GM21576 (cell line): ENCODE measurements around the gene LINGO1.

Source experiments
- ATAC-seq: cut with Tn5 transposase; IDR thresholded peaks from one replicate; pipeline ENCODE4 v1.9.1; 2021; ENCODE audit warnings: mild to moderate bottlenecking, moderate library complexity; ENCODE audit not compliant: unreplicated experiment

LINGO1 gene

DNA sequence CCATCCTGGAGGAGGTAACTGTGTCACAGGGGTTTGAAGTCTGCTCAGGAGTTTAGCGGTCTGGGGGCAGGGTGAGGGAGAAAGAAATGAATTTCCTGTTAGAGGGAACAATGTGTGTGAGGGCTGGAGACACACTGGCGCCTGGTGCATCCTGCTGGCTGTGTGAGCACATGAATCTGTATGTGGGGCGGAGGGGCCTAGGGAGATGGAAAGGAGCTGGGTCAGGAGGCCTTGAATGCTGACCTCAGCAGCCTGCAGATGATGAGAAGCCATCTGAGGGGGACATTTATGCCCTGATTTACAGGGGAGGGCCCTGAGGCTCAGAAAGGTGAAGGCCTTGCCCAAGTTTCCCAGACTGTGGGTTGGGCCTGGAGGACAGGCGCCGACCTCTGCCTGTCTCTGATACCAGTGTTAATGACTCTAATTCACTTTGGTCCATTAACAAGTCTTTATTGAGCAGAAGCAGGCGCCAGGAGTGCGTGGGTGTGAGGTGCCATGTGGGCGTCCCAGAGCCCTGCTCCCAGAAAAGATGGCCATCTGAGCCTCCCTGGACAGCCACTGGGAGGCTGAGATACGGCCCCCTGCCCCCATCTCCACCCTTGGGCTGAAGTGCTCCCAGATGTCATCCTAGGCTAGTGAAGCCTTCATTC is 34.8 kb downstream of the LINGO1 start:
- ATAC-seq: no peak

DNA sequence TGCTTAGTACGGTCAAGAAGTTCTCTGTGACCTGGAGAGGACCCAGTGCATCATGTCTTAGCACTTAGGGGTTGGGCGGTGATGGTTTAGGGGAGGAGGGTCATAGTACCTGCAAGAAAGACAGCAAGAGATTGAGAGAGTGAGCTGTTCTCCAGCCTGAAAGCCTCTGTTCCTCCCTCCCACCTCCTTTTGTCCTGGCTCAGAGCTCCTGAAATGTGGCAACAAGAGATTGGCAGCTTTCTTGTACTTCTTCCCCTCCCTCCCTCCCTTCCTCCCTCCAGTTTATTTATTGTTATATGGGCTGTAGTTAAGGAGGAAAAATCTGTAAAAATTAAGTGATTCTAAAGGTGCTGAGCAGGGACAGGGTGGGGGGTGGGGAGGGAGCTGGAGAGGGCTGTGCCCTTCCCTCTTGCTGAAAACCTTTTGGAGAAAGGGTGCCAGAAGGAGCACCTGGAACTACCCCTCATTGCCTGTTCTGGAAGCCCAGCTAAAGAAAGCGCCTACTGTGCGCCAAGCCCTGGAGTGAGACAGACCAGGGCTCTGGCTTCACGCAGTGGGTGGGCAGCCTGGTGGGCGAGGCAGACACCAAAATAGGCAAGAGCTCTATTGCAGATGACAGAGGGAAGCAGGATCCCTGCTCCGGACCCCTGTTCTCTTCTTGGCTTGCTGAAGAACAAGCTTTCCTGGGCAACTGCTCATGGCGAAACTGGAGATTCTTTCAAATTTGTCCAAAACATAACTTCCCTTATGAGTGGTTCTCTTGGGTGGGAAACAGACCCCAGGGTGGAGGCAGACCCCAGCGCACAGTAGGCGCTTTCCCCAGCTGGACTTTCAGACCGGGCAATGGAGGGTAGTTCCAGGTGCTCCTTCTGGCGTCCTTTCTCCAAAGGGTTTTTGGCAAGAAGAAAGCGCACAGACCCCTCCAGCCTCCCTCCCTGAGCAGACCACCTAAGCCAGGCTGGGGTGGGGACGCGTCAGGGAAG is 35.6 kb downstream of the LINGO1 start:
- ATAC-seq: no peak

GRCh38 chr15:77595231-77595630 is 37.5 kb downstream of the LINGO1 start:
- no peak for ATAC-seq

DNA sequence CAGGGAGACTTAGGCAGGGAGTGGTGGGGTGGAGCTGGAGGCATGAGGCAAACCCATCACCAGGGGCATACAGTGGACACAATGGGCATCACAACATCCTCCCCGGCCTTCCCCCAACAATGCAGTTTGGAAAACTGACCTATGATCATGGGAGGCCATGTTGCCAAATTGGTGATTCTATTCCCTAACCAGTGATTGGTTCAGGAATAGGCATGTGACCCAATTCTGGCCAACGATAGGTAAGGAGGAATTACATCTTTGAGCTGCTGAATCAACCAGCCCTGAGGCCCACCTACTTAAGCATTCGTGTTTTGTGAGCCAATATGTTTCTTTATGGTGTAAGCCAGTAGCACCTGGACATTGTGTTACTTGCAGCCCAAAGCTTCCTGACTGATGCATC is 40.0 kb downstream of the LINGO1 start:
- ATAC-seq: no peak

GRCh38 chr15:77591968-77592613 is 40.6 kb downstream of the LINGO1 start:
- ATAC-seq: no peak

DNA sequence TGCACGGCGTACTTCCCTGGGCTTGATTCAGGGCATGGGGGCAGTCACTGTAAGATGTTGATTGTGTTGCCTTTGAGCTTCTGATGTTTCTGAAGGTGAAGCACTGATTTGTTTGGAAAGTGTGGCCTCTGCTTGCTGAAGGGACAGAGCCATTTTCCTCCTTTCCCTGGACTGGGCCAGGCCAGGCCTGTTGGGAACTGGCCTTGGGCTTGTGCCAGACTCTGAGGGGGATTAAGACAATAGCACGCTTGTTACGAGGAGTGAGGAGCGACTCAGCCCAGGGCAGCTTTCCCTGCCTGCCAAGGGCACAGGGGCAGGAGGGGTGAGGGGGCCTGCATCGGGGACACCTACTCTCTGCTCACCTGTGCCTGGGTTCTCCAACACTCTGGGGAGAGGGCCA is 42.9 kb downstream of the LINGO1 start:
- no peak for ATAC-seq

GRCh38 chr15:77588126-77588525 is 44.6 kb downstream of the LINGO1 start:
- no peak for ATAC-seq

DNA sequence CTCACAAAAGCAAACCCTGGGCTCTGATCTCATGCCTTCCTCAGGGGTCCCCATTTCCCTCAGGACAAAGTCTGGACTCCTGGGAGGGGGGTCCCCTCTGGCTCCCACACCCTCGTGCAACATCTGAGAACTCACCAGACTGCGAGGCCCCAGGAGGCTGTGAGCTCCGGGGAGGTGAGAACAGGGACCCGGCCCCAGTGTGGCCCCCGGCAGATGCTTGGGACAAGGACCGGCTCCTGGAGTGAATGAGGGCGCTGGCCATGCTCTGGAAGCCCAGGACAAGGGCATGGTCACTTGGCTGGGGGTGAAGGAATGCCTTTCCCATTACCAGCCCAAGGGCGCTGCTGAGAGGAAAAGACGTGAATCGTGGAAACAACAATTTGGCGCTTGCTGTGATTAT is 48.0 kb downstream of the LINGO1 start:
- no peak for ATAC-seq

- no peak for ATAC-seq
These were observed 48.5 kb downstream of the LINGO1 start for GRCh38 chr15:77584201-77584600.

DNA sequence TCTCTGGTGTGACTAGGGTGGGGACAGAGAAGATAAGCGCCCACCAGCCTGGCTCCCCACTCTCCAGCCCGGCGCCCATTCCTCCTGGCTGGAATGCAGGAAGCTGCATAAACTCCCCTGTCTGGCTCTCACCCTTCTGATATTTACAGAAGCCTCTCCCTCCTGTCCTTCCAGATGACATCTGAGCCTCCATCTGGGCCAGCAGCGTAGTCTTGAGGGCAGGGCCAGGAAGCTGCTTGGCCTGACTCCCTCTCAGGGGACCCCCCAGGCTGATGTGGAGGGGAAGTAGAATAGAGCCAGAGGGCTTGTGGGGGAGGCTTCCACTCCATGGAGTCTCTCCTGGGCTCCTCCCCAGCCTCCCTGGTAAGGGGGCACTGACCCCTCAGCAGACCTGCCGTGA is 49.9 kb downstream of the LINGO1 start:
- no peak for ATAC-seq

GRCh38 chr15:77581896-77582569 is 50.7 kb downstream of the LINGO1 start:
- no peak for ATAC-seq

GRCh38 chr15:77580996-77581682 is 51.6 kb downstream of the LINGO1 start:
- ATAC-seq: no peak

GRCh38 chr15:77579498-77580188 is 53.1 kb downstream of the LINGO1 start:
- no peak for ATAC-seq

DNA sequence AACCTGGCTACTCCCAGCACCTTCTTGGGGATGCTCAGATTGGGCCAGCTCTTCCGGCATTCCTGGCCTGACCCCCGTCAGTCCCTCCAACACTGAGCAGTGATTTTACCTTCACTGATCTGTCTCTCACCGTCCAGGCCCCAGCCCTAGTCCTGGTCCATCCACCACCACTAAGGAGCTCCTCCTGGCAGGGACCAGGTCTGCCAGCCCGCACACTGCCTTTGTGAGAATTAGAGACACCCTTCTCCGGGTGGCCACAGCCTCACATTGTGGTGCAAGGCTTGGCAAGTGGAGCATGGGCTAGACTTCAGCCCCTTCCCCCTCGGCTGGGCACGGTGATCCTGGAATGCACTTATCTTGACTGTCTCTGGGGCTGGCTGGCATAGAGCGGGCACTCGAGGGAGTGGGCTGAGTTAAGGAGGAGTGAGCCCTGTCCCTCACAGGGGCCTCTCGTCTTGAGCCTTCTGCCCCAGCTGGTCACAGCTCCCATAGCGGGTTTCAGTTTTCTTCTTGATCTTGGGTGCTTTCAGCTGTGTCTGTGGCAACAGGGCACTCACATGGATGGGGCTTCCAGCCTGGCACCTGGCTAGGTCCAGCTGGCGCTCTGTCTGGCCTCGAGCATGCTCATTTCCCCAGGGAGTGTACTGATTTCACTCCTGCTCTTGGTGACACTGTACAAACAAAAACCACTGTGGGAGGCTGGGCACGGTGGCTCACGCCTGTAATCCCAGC is 53.9 kb downstream of the LINGO1 start:
- no peak for ATAC-seq

- no peak for ATAC-seq
These were observed 55.3 kb downstream of the LINGO1 start for GRCh38 chr15:77577366-77577950.

- no peak for ATAC-seq
These were observed 56.2 kb downstream of the LINGO1 start for GRCh38 chr15:77576538-77576937.

DNA sequence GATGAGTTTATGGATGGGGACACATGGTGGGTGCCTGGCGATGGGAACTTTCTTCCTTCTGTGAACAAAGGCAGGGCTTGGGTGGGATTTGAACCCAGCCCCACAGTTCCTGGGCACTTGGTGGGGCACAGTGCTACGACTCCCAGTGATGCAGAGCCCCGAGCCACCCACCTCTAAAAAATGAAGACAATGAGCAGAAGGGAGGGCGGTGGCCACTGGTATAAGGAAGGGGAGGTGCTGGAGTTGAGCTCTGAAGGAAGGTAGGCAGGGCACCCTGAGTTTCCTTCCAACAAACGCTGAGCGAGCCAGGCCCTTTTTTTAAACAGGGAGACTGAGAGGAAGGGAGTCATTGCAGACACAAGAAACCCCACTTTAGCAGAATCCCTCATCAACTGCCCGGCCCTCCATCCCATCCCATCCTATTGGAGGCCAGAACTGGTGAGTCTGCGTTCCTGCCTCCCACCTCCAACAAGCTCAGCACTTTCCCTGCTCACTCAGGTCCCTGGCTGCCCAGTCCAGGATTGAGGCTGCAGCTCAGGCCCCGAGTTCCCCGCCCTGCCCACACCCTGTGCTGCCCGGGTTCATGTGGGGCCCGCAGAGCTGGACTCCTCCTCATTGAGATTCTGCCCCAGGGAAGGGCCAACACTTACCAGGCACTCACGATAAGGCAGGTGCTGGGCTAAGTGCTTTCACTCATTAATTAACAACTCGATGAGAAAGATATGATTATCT is 57.3 kb downstream of the LINGO1 start:
- no peak for ATAC-seq

- ATAC-seq: no peak
These were observed 58.0 kb downstream of the LINGO1 start for GRCh38 chr15:77574521-77575202.
